ENCODE data around the gene CHCHD1. TPM values are rescaled to one million over a fixed set of nuclear protein-coding genes. Genes with fewer than 3 reads are reported as not detected.
"Not testable (repeated sequence)": the region's sequence is repeated elsewhere in the genome, so short reads cannot be mapped to it uniquely, and the experiment has no call there.

CHCHD1 gene
- total RNA-seq, 1 donor from 2014 or later: 41.8 TPM

GRCh38 chr10:73790886-73791625 is 9.2 kb downstream of the CHCHD1 start:
- no peak overlapping the region for H3K4me3 ChIP-seq (ENCODE audit: low read depth, low read length)
- peaks cover 1% of the 10 kb centered on the region for H3K36me3 ChIP-seq (ENCODE audit: control insufficient read depth, insufficient read depth, low read length)
- H3K27me3 ChIP-seq (ENCODE audit: control insufficient read depth, insufficient read depth, low read length): no peaks in the 10 kb centered on the region
- no peak for TF ChIP-seq CTCF (IDR thresholded peaks at IDR 0.05; ENCODE audit: insufficient read depth, low read length, poor library complexity, severe bottlenecking)
- DNase-seq (ENCODE audit: low read depth): no peak

GRCh38 chr10:73791871-73792400 is 10.1 kb downstream of the CHCHD1 start:
- no peak for DNase-seq (ENCODE audit: low read depth)
- no peaks in the 10 kb centered on the region for H3K27me3 ChIP-seq (ENCODE audit: control insufficient read depth, insufficient read depth, low read length)
- TF ChIP-seq CTCF (IDR thresholded peaks at IDR 0.05; ENCODE audit: insufficient read depth, low read length, poor library complexity, severe bottlenecking): no peak
- no peak overlapping the region for H3K4me3 ChIP-seq (ENCODE audit: low read depth, low read length)
- peaks cover 1% of the 10 kb centered on the region for H3K36me3 ChIP-seq (ENCODE audit: control insufficient read depth, insufficient read depth, low read length)

GRCh38 chr10:73793456-73793855 is 11.6 kb downstream of the CHCHD1 start:
- TF ChIP-seq CTCF (IDR thresholded peaks at IDR 0.05; ENCODE audit: insufficient read depth, low read length, poor library complexity, severe bottlenecking): no peak
- Histone ChIP-seq H3K36me3 (ENCODE audit: control insufficient read depth, insufficient read depth, low read length) (peaks cover 1% of the 10 kb centered on the region), H3K27me3 (ENCODE audit: control insufficient read depth, insufficient read depth, low read length) (no peaks in the 10 kb centered on the region), H3K4me3 (ENCODE audit: low read depth, low read length) (no peak overlapping the region)
- no peak for DNase-seq (ENCODE audit: low read depth)

GRCh38 chr10:73795491-73795890 is 13.6 kb downstream of the CHCHD1 start:
- H3K27me3 ChIP-seq (ENCODE audit: control insufficient read depth, insufficient read depth, low read length); H3K36me3 ChIP-seq (ENCODE audit: control insufficient read depth, insufficient read depth, low read length); H3K4me3 ChIP-seq (ENCODE audit: low read depth, low read length); DNase-seq (ENCODE audit: low read depth): not testable (repeated sequence)

- not testable (repeated sequence) for H3K36me3 ChIP-seq (ENCODE audit: control insufficient read depth, insufficient read depth, low read length); H3K4me3 ChIP-seq (ENCODE audit: low read depth, low read length); H3K27me3 ChIP-seq (ENCODE audit: control insufficient read depth, insufficient read depth, low read length); DNase-seq (ENCODE audit: low read depth)
Measured at GRCh38 chr10:73796035-73796434, 14.2 kb downstream of the CHCHD1 start.

- Histone ChIP-seq H3K36me3 (ENCODE audit: control insufficient read depth, insufficient read depth, low read length) (peaks cover 1% of the 10 kb centered on the region), H3K27me3 (ENCODE audit: control insufficient read depth, insufficient read depth, low read length) (no peaks in the 10 kb centered on the region), H3K4me3 (ENCODE audit: low read depth, low read length) (no peak overlapping the region)
- no peak for DNase-seq (ENCODE audit: low read depth)
- no peak for TF ChIP-seq CTCF (IDR thresholded peaks at IDR 0.05; ENCODE audit: insufficient read depth, low read length, poor library complexity, severe bottlenecking)
Measured at GRCh38 chr10:73796766-73797165, 14.9 kb downstream of the CHCHD1 start.

All from kidney epithelial cell (primary cell).